ENCODE measurements around the gene BNIPL.

BNIPL gene

GRCh38 chr1:151036356-151036755, at the start of gene BNIPL:
Gene BNIPL, plus strand, starts transcription at chr1:151036586. Its CDS starts 140 bp downstream, at chr1:151036726.
- no peak for DNase-seq

- peak; percentile 70 to 95 (median 88) for DNase-seq
Measured at GRCh38 chr1:150987924-150988323, 48.5 kb upstream of the BNIPL start.

GRCh38 chr1:150992626-150993025, 43.8 kb upstream of the BNIPL start:
- no peak for DNase-seq

GRCh38 chr1:150994248-150994647, 42.1 kb upstream of the BNIPL start:
- no peak for DNase-seq

GRCh38 chr1:150995460-150995859, 40.9 kb upstream of the BNIPL start:
- DNase-seq = no peak

- peak; percentile 15 to 53 (median 49) for DNase-seq
Measured at GRCh38 chr1:150995896-150996295, 40.5 kb upstream of the BNIPL start.

- no peak for DNase-seq
Measured at GRCh38 chr1:150997126-150997872, 39.1 kb upstream of the BNIPL start.

GRCh38 chr1:150997949-150998348, 38.4 kb upstream of the BNIPL start:
- no peak for DNase-seq

- DNase-seq = no peak
Measured at GRCh38 chr1:150999051-150999674, 37.2 kb upstream of the BNIPL start.

- no peak for DNase-seq
Measured at GRCh38 chr1:150999926-151000325, 36.5 kb upstream of the BNIPL start.

GRCh38 chr1:151000408-151000807, 36.0 kb upstream of the BNIPL start:
- DNase-seq = no peak

- DNase-seq = no peak
Measured at GRCh38 chr1:151001602-151002001, 34.8 kb upstream of the BNIPL start.

- DNase-seq = no peak
Measured at GRCh38 chr1:151002051-151002450, 34.3 kb upstream of the BNIPL start.

GRCh38 chr1:151002611-151003010, 33.8 kb upstream of the BNIPL start:
- DNase-seq = no peak

- DNase-seq = no peak
Measured at GRCh38 chr1:151003180-151003579, 33.2 kb upstream of the BNIPL start.

- DNase-seq = peak in 1 of 3 experiments; percentile 50
Measured at GRCh38 chr1:151005729-151006319, 30.6 kb upstream of the BNIPL start.

- DNase-seq = peak; percentile 66 to 88 (median 88)
Measured at GRCh38 chr1:151006327-151007052, 29.9 kb upstream of the BNIPL start, which contains the start of gene MINDY1. Gene MINDY1, minus strand, starts transcription at chr1:151006902. Its CDS starts 4,285 bp downstream, at chr1:151002617.

- no peak for DNase-seq
Measured at GRCh38 chr1:151007853-151008243, 28.5 kb upstream of the BNIPL start.

- peak; percentile 95 to 100 (median 97) for DNase-seq
Measured at GRCh38 chr1:151008244-151009205, 27.9 kb upstream of the BNIPL start, which contains the start of gene PRUNE1. Gene PRUNE1, plus strand, starts transcription at chr1:151008449. Its CDS starts 184 bp downstream, at chr1:151008633.

GRCh38 chr1:151009206-151009587, 27.2 kb upstream of the BNIPL start:
- DNase-seq = no peak

- no peak for DNase-seq
Measured at GRCh38 chr1:151009674-151010345, 26.6 kb upstream of the BNIPL start.

All from NCI-H1417 (cell line).